Measurements from ENCODE around the gene PRR16.

PRR16 gene

GRCh38 chr5:120576588-120576987 lies 112.5 kb downstream of the PRR16 start:
- H3K27me3 ChIP-seq (ENCODE audit: insufficient read depth, low read depth) = no peaks in the 10 kb centered on the region
- H3K27ac ChIP-seq = no peak overlapping the region
- no peaks in the 10 kb centered on the region for H3K79me2 ChIP-seq (ENCODE audit: insufficient read depth, low read depth)
- H3K36me3 ChIP-seq (ENCODE audit: insufficient read depth) = no peaks in the 10 kb centered on the region
- no peak for TF ChIP-seq CTCF (conservative IDR thresholded peaks at IDR 0.05; ENCODE audit: low read depth, low read length)
- no peak overlapping the region for H3K4me3 ChIP-seq (IDR thresholded peaks at IDR 0.05; ENCODE audit: insufficient read depth, low read depth, low read length)
- no peaks in the 10 kb centered on the region for H4K20me1 ChIP-seq (ENCODE audit: insufficient read depth)
- H3K4me1 ChIP-seq (ENCODE audit: low read depth, poor library complexity, severe bottlenecking) = no peaks in the 10 kb centered on the region
- H2AFZ ChIP-seq (ENCODE audit: low read depth) = no peak overlapping the region
- no peak overlapping the region for H3K4me2 ChIP-seq
- no peak overlapping the region for H3K9ac ChIP-seq

GRCh38 chr5:120582635-120583034 lies 118.5 kb downstream of the PRR16 start:
- Histone ChIP-seq H3K27me3 (ENCODE audit: insufficient read depth, low read depth) (no peaks in the 10 kb centered on the region), H3K27ac (no peak overlapping the region), H3K79me2 (ENCODE audit: insufficient read depth, low read depth) (no peaks in the 10 kb centered on the region), H4K20me1 (ENCODE audit: insufficient read depth) (no peaks in the 10 kb centered on the region), H3K36me3 (ENCODE audit: insufficient read depth) (no peaks in the 10 kb centered on the region), H3K4me1 (ENCODE audit: low read depth, poor library complexity, severe bottlenecking) (no peaks in the 10 kb centered on the region), H3K4me2 (no peak overlapping the region), H3K9ac (no peak overlapping the region), H2AFZ (ENCODE audit: low read depth) (no peak overlapping the region), H3K4me3 (IDR thresholded peaks at IDR 0.05; ENCODE audit: insufficient read depth, low read depth, low read length) (no peak overlapping the region)
- no peak for TF ChIP-seq CTCF (conservative IDR thresholded peaks at IDR 0.05; ENCODE audit: low read depth, low read length)

- Histone ChIP-seq H3K36me3 (ENCODE audit: insufficient read depth) (no peaks in the 10 kb centered on the region), H3K4me3 (IDR thresholded peaks at IDR 0.05; ENCODE audit: insufficient read depth, low read depth, low read length) (no peak overlapping the region), H4K20me1 (ENCODE audit: insufficient read depth) (no peaks in the 10 kb centered on the region), H3K27ac (no peak overlapping the region), H3K79me2 (ENCODE audit: insufficient read depth, low read depth) (no peaks in the 10 kb centered on the region), H2AFZ (ENCODE audit: low read depth) (no peak overlapping the region), H3K4me2 (no peak overlapping the region), H3K4me1 (ENCODE audit: low read depth, poor library complexity, severe bottlenecking) (no peaks in the 10 kb centered on the region), H3K27me3 (ENCODE audit: insufficient read depth, low read depth) (no peaks in the 10 kb centered on the region), H3K9ac (no peak overlapping the region)
- no peak for TF ChIP-seq CTCF (conservative IDR thresholded peaks at IDR 0.05; ENCODE audit: low read depth, low read length)
Observed at GRCh38 chr5:120586646-120587045, 122.5 kb downstream of the PRR16 start.

- Histone ChIP-seq H3K4me2 (no peak overlapping the region), H3K27ac (no peak overlapping the region), H3K4me1 (ENCODE audit: low read depth, poor library complexity, severe bottlenecking) (no peaks in the 10 kb centered on the region), H2AFZ (ENCODE audit: low read depth) (no peak overlapping the region), H3K79me2 (ENCODE audit: insufficient read depth, low read depth) (no peaks in the 10 kb centered on the region), H3K27me3 (ENCODE audit: insufficient read depth, low read depth) (no peaks in the 10 kb centered on the region), H3K9ac (no peak overlapping the region), H4K20me1 (ENCODE audit: insufficient read depth) (no peaks in the 10 kb centered on the region), H3K4me3 (IDR thresholded peaks at IDR 0.05; ENCODE audit: insufficient read depth, low read depth, low read length) (no peak overlapping the region), H3K36me3 (ENCODE audit: insufficient read depth) (no peaks in the 10 kb centered on the region)
- TF ChIP-seq CTCF (conservative IDR thresholded peaks at IDR 0.05; ENCODE audit: low read depth, low read length) = no peak
Observed at GRCh38 chr5:120591911-120592310, 127.8 kb downstream of the PRR16 start.

Measured in KMS-11 (cell line).